ENCODE results near the gene DHRS4L2. TPM values are rescaled to one million over a fixed set of nuclear protein-coding genes. Genes with fewer than 3 reads are reported as not detected.
"Not testable (repeated sequence)": the region's sequence is repeated elsewhere in the genome, so short reads cannot be mapped to it uniquely, and the experiment has no call there.

DHRS4L2 gene
- total RNA-seq, 1 donor from 2014 or later, result 13.4 TPM

DNA sequence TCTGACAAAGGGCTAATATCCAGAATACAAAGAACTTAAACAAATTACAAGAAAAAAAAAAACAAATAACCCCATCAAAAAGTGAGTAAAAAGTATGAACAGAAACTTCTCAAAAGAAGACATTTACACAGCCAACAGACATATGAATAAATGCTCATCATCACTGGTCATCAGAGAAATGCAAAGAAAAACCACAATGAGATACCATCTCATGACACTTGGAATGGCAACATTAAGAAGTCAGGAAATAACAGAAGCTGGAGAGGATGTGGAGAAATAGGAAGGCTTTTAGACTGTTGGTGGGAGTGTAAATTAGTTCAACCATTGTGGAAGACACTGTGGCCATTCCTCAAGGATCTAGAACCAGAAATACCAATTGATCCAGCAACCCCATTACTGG, 30.2 kb downstream of the DHRS4L2 start:
- not testable (repeated sequence) for H3K4me2 ChIP-seq (ENCODE audit: low read length); H3K9me3 ChIP-seq (ENCODE audit: insufficient read depth, low read depth, low read length); H3K4me1 Mint-ChIP-seq (ENCODE audit: low read depth, unreplicated experiment); H2AFZ ChIP-seq (ENCODE audit: low read depth, low read length); DNase-seq (ENCODE audit: low read depth); H3K9me3 Mint-ChIP-seq (ENCODE audit: unreplicated experiment); H3K9ac ChIP-seq (ENCODE audit: low read length); H3K27ac Mint-ChIP-seq (ENCODE audit: unreplicated experiment); H3K36me3 Mint-ChIP-seq (ENCODE audit: low read depth, unreplicated experiment); FAIRE-seq; H3K4me1 ChIP-seq (ENCODE audit: insufficient read depth, low read length); H3K4me3 ChIP-seq (ENCODE audit: insufficient read depth, low read depth, low read length); H3K79me2 ChIP-seq (ENCODE audit: insufficient read depth, low read length); H4K20me1 ChIP-seq (ENCODE audit: insufficient read depth, low read length); H3K4me3 Mint-ChIP-seq (ENCODE audit: unreplicated experiment); H3K27ac ChIP-seq (ENCODE audit: low read depth, low read length); H3K36me3 ChIP-seq (ENCODE audit: insufficient read depth, low read length); H3K27me3 ChIP-seq (ENCODE audit: insufficient read depth, low read length)
- H3K27me3 Mint-ChIP-seq (ENCODE audit: low read depth, unreplicated experiment), result peaks cover 16% of the 10 kb centered on the region

DNA sequence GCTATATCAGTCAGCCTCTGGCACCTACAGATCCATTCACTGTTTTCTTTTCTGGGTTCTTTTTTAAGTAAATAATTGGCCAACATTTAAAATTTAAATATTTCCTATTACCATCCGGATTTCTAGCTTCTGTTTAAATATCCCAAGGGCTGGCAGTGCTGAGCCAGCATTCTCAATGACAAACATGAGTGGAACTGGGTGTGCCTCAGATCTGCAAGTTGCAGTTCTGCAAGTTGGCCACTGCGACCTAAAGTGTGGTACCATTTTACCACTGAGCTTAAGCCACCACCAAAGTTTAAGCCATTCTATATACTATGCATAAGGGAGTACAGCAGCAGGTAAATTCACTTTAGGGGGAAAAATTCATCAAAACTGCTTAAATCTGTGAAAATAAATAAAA, 31.2 kb downstream of the DHRS4L2 start:
- peaks cover 14% of the 10 kb centered on the region for H3K27me3 Mint-ChIP-seq (ENCODE audit: low read depth, unreplicated experiment)
- H3K27ac ChIP-seq (ENCODE audit: low read depth, low read length), result not testable (repeated sequence)

DNA sequence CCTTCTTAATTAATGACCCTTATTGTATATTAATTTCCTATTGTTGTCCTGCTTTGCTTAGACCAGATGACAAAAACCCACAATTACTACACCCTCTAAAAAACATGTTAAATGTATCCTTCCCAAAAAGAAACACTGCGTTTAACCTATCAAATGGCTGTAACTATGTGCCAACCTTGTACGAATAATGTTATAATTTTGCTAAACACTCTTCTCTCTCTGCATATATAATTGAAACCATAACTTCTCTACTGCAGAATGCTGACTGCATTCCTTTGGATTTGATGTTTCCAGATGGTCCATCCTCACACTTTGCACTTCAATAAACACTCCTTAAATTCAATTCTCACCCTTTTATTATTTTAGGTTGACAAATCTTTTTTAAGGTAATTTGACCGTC, 31.8 kb downstream of the DHRS4L2 start:
- not testable (repeated sequence) for FAIRE-seq; H3K79me2 ChIP-seq (ENCODE audit: insufficient read depth, low read length); H3K27ac ChIP-seq (ENCODE audit: low read depth, low read length); H3K27me3 ChIP-seq (ENCODE audit: insufficient read depth, low read length); H3K36me3 Mint-ChIP-seq (ENCODE audit: low read depth, unreplicated experiment); H3K4me1 Mint-ChIP-seq (ENCODE audit: low read depth, unreplicated experiment); H3K9ac ChIP-seq (ENCODE audit: low read length); H3K4me3 ChIP-seq (ENCODE audit: insufficient read depth, low read depth, low read length); DNase-seq (ENCODE audit: low read depth); H3K4me2 ChIP-seq (ENCODE audit: low read length); H3K9me3 Mint-ChIP-seq (ENCODE audit: unreplicated experiment); H3K4me3 Mint-ChIP-seq (ENCODE audit: unreplicated experiment); H3K9me3 ChIP-seq (ENCODE audit: insufficient read depth, low read depth, low read length); H3K36me3 ChIP-seq (ENCODE audit: insufficient read depth, low read length); H4K20me1 ChIP-seq (ENCODE audit: insufficient read depth, low read length); H3K4me1 ChIP-seq (ENCODE audit: insufficient read depth, low read length); H2AFZ ChIP-seq (ENCODE audit: low read depth, low read length); H3K27ac Mint-ChIP-seq (ENCODE audit: unreplicated experiment)
- H3K27me3 Mint-ChIP-seq (ENCODE audit: low read depth, unreplicated experiment), result peaks cover 18% of the 10 kb centered on the region

More for the DNA sequence above, 31.2 kb downstream of the DHRS4L2 start:
- FAIRE-seq; H3K4me3 Mint-ChIP-seq (ENCODE audit: unreplicated experiment); H4K20me1 ChIP-seq (ENCODE audit: insufficient read depth, low read length); H3K36me3 ChIP-seq (ENCODE audit: insufficient read depth, low read length); H3K27ac Mint-ChIP-seq (ENCODE audit: unreplicated experiment); H3K36me3 Mint-ChIP-seq (ENCODE audit: low read depth, unreplicated experiment); H2AFZ ChIP-seq (ENCODE audit: low read depth, low read length); H3K4me1 Mint-ChIP-seq (ENCODE audit: low read depth, unreplicated experiment); H3K4me2 ChIP-seq (ENCODE audit: low read length); H3K9ac ChIP-seq (ENCODE audit: low read length); H3K9me3 Mint-ChIP-seq (ENCODE audit: unreplicated experiment); DNase-seq (ENCODE audit: low read depth); H3K9me3 ChIP-seq (ENCODE audit: insufficient read depth, low read depth, low read length); H3K4me3 ChIP-seq (ENCODE audit: insufficient read depth, low read depth, low read length); H3K79me2 ChIP-seq (ENCODE audit: insufficient read depth, low read length); H3K4me1 ChIP-seq (ENCODE audit: insufficient read depth, low read length); H3K27me3 ChIP-seq (ENCODE audit: insufficient read depth, low read length): not testable (repeated sequence)

DNA sequence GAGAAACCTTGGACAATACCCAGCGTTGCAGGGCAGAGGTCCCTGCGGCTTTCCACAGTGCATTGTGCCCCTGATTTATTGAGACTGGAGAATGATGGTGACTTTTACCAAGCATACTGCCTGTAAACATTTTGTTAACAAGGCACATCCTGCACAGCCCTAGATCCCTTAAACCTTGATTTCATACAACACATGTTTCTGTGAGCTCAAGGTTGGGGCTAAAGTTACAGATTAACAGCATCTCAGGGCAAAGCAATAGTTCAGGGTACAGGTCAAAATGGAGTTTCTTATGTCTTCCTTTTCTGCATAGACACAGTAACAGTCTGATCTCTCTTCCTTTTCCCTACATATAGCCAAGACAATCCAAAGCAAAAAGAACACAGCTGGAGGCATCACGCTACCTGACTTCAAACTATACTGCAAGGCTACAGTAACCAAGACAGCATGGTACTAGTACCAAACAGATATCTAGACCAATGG, 36.2 kb downstream of the DHRS4L2 start:
- not testable (repeated sequence) for H3K27ac Mint-ChIP-seq (ENCODE audit: unreplicated experiment); H3K4me1 Mint-ChIP-seq (ENCODE audit: low read depth, unreplicated experiment); H3K27me3 ChIP-seq (ENCODE audit: insufficient read depth, low read length); H4K20me1 ChIP-seq (ENCODE audit: insufficient read depth, low read length); H3K9me3 Mint-ChIP-seq (ENCODE audit: unreplicated experiment); H3K79me2 ChIP-seq (ENCODE audit: insufficient read depth, low read length); DNase-seq (ENCODE audit: low read depth); H2AFZ ChIP-seq (ENCODE audit: low read depth, low read length); H3K9ac ChIP-seq (ENCODE audit: low read length); H3K4me2 ChIP-seq (ENCODE audit: low read length); H3K36me3 ChIP-seq (ENCODE audit: insufficient read depth, low read length); H3K4me1 ChIP-seq (ENCODE audit: insufficient read depth, low read length); H3K27ac ChIP-seq (ENCODE audit: low read depth, low read length); FAIRE-seq; H3K4me3 ChIP-seq (ENCODE audit: insufficient read depth, low read depth, low read length); H3K36me3 Mint-ChIP-seq (ENCODE audit: low read depth, unreplicated experiment); H3K9me3 ChIP-seq (ENCODE audit: insufficient read depth, low read depth, low read length); H3K4me3 Mint-ChIP-seq (ENCODE audit: unreplicated experiment)
- peaks cover 29% of the 10 kb centered on the region for H3K27me3 Mint-ChIP-seq (ENCODE audit: low read depth, unreplicated experiment)

DNA sequence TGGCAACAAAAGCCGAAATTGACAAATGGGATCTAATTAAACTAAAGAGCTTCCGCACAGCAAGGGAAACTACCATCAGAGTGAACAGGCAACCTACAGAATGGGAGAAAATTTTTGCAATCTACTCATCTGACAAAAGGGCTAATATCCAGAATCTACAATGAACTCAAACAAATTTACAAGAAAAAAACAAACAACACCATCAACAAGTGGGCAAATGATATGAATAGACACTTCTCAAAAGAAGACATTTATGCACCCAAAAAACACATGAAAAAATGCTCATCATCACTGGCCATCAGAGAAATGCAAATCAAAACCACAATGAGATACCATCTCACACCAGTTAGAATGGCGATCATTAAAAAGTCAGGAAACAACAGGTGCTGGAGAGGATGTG, 41.0 kb downstream of the DHRS4L2 start:
- H3K27ac ChIP-seq (ENCODE audit: low read depth, low read length); H3K4me1 Mint-ChIP-seq (ENCODE audit: low read depth, unreplicated experiment); H4K20me1 ChIP-seq (ENCODE audit: insufficient read depth, low read length); H3K4me3 Mint-ChIP-seq (ENCODE audit: unreplicated experiment); H2AFZ ChIP-seq (ENCODE audit: low read depth, low read length); H3K79me2 ChIP-seq (ENCODE audit: insufficient read depth, low read length); H3K9ac ChIP-seq (ENCODE audit: low read length); H3K27me3 ChIP-seq (ENCODE audit: insufficient read depth, low read length); H3K4me1 ChIP-seq (ENCODE audit: insufficient read depth, low read length); H3K27ac Mint-ChIP-seq (ENCODE audit: unreplicated experiment); H3K4me3 ChIP-seq (ENCODE audit: insufficient read depth, low read depth, low read length); DNase-seq (ENCODE audit: low read depth); H3K9me3 ChIP-seq (ENCODE audit: insufficient read depth, low read depth, low read length); H3K36me3 ChIP-seq (ENCODE audit: insufficient read depth, low read length); FAIRE-seq; H3K36me3 Mint-ChIP-seq (ENCODE audit: low read depth, unreplicated experiment); H3K4me2 ChIP-seq (ENCODE audit: low read length): not testable (repeated sequence)
- Mint-ChIP-seq H3K9me3 (ENCODE audit: unreplicated experiment) (peaks cover 26% of the 10 kb centered on the region), H3K27me3 (ENCODE audit: low read depth, unreplicated experiment) (peaks cover 24% of the 10 kb centered on the region)

DNA sequence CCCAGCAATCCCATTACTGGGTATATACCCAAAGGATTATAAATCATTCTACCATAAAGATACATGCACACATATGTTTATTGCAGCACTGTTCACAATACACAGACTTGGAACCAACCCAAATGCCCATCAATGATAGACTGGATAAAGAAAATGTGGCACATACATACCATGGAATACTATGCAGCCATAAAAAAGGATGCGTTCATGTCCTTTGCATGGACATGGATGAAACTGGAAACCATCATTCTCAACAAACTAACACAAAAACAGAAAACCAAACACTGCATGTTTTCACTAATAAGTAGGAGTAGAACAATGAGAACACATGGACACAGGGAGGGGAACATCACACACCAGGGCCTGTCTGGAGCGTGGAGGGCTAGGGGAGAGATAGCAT, 42.6 kb downstream of the DHRS4L2 start:
- H2AFZ ChIP-seq (ENCODE audit: low read depth, low read length); H3K27ac ChIP-seq (ENCODE audit: low read depth, low read length); H3K4me3 Mint-ChIP-seq (ENCODE audit: unreplicated experiment); H3K4me1 Mint-ChIP-seq (ENCODE audit: low read depth, unreplicated experiment); H3K36me3 Mint-ChIP-seq (ENCODE audit: low read depth, unreplicated experiment); FAIRE-seq; H3K4me3 ChIP-seq (ENCODE audit: insufficient read depth, low read depth, low read length); H3K9ac ChIP-seq (ENCODE audit: low read length); H4K20me1 ChIP-seq (ENCODE audit: insufficient read depth, low read length); DNase-seq (ENCODE audit: low read depth); H3K4me1 ChIP-seq (ENCODE audit: insufficient read depth, low read length); H3K9me3 ChIP-seq (ENCODE audit: insufficient read depth, low read depth, low read length); H3K36me3 ChIP-seq (ENCODE audit: insufficient read depth, low read length); H3K27ac Mint-ChIP-seq (ENCODE audit: unreplicated experiment); H3K4me2 ChIP-seq (ENCODE audit: low read length); H3K79me2 ChIP-seq (ENCODE audit: insufficient read depth, low read length); H3K27me3 ChIP-seq (ENCODE audit: insufficient read depth, low read length): not testable (repeated sequence)
- Mint-ChIP-seq H3K9me3 (ENCODE audit: unreplicated experiment) (peaks cover 26% of the 10 kb centered on the region), H3K27me3 (ENCODE audit: low read depth, unreplicated experiment) (peaks cover 18% of the 10 kb centered on the region)
